IMR-90 (cell line): ENCODE data around the gene PLEKHH1.

Experiments used
- CTCF ChIP-seq: conservative IDR thresholded peaks from 2 replicates; pipeline ENCODE4 v1.5.1; 2012; ENCODE audit warnings: mild to moderate bottlenecking, low read depth, low read length, improper control_type of control experiment
- MXI1 ChIP-seq: IDR thresholded peaks from 2 replicates; pipeline ENCODE4 v1.6.1; 2012; ENCODE audit warnings: low read depth, mild to moderate bottlenecking, low read length, moderate library complexity, borderline replicate concordance
- NFE2L2 ChIP-seq: fragments of 150-350 bp; IDR thresholded peaks from 2 replicates; pipeline ENCODE4 v1.6.1; 2016; ENCODE audit warnings: low read depth, mild to moderate bottlenecking, low read length
- POLR2A ChIP-seq: IDR thresholded peaks from 2 replicates; pipeline ENCODE4 v1.6.1; 2012; ENCODE audit warnings: mild to moderate bottlenecking, low read depth, low read length
- RCOR1 ChIP-seq: IDR thresholded peaks from 2 replicates; pipeline ENCODE4 v1.6.1; 2012; ENCODE audit warnings: mild to moderate bottlenecking, low read length, improper control_type of control experiment; ENCODE audit not compliant: insufficient replicate concordance
- SMC3 ChIP-seq: fragments of 150-350 bp; IDR thresholded peaks from 2 replicates; pipeline ENCODE4 v1.6.1; 2016; ENCODE audit warnings: low read depth, mild to moderate bottlenecking, antibody characterized with exemption, low read length, moderate library complexity

GRCh38 chr14:67532998-67533753 is at the start of gene PLEKHH1:
- TF ChIP-seq CTCF (no peak), POLR2A (no peak), RCOR1 (no peak), MXI1 (no peak), NFE2L2 (no peak), SMC3 (no peak)
